Mammary epithelial cell (primary cell): Measurements from ENCODE around the gene LILRB3.
"Not testable (repeated sequence)": the region's sequence is repeated elsewhere in the genome, so short reads cannot be mapped to it uniquely, and the experiment has no call there.

Experiments
- CTCF ChIP-seq, 2 donors: IDR thresholded peaks in 1 of 2; conservative IDR thresholded peaks in 1 of 2; 2 replicates each; pipeline ENCODE4 v1.5.1; 2011 to 2012; ENCODE audit warnings: inconsistent platforms in 2 of 2, low read length in 2 of 2, mild to moderate bottlenecking in 2 of 2, control low read depth in 1 of 2, low read depth in 1 of 2; ENCODE audit not compliant: insufficient read depth in 1 of 2; ENCODE audit errors: extremely low read depth in 1 of 2
- EZH2 ChIP-seq: IDR thresholded peaks from 2 replicates; pipeline ENCODE4 v1.6.1; 2012; ENCODE audit warnings: low read length, inconsistent platforms, borderline replicate concordance

GRCh38 chr19:54243809-54244208 lies 21.0 kb upstream of the LILRB3 start:
- not testable (repeated sequence) for TF ChIP-seq CTCF (conservative IDR thresholded peaks at IDR 0.05 in 1 of 2, IDR thresholded peaks at IDR 0.05 in 1 of 2; ENCODE audit: extremely low read depth in 1 of 2, insufficient read depth in 1 of 2, low read depth in 1 of 2, low read length in 2 of 2); EZH2
